Left renal pelvis (tissue), 4 donors: ENCODE results near the gene DLGAP1. TPM values are rescaled to one million over a fixed set of nuclear protein-coding genes. Genes with fewer than 3 reads are reported as not detected.
"Not testable (repeated sequence)": the region's sequence is repeated elsewhere in the genome, so short reads cannot be mapped to it uniquely, and the experiment has no call there.

Source experiments
- DNase-seq, 4 donors: peaks; one replicate each; pipeline ENCODE4 v3.0.0-alpha.2; 2013; ENCODE audit warnings: low read depth in 4 of 4, low spot score in 3 of 4
- polyA plus RNA-seq, 4 donors: library from polyadenylated mRNA; unstranded; fragments of 120-200 nt; gene quantifications; one replicate each; pipeline ENCODE4 v1.2.1, GENCODE V29; 2013; ENCODE audit not compliant: insufficient read length in 4 of 4

Gene DLGAP1
- polyA plus RNA-seq, 4 donors, result 4.1 to 6.8 (median 4.5) TPM

DNA sequence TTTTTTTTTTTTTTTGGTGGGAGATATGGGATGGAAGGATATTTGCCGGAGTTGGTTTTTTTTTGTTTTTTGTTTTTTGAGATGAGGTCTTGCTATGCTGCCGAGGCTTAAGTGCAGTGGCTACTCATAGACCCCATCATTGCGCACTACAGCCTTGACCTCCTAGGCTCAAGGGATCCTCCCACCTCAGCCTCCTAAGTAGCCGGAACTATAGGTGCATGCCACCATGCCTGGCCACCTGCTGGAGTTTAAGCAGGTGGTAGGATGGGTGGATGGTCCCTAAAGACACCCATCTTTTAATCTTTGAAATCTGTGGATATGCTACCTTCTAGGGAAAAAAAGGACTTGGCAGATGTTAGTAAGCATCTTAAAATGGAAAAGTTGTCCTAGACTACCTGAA is 835.4 kb downstream of the DLGAP1 start:
- DNase-seq, result no peak

DNA sequence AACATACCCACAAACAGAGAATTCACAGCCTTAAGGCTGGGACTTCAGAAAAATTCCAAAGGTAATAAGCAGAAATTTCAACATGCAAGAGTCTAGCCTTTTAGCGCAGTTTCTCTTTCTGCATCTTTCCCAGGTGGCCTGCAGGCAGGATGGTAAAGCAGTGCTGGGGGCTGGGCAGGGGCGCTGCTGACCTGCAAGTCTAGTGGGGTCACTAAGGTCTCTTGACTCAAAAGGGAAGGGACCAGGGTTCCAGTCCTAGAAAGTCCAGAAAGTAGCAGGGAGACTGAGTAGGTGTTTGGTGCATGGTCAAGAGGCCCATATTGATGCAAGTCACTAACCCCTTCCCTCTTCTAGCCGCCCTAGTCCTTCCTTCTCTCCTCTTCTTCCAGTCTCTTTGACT is 835.9 kb downstream of the DLGAP1 start:
- DNase-seq, result no peak

DNA sequence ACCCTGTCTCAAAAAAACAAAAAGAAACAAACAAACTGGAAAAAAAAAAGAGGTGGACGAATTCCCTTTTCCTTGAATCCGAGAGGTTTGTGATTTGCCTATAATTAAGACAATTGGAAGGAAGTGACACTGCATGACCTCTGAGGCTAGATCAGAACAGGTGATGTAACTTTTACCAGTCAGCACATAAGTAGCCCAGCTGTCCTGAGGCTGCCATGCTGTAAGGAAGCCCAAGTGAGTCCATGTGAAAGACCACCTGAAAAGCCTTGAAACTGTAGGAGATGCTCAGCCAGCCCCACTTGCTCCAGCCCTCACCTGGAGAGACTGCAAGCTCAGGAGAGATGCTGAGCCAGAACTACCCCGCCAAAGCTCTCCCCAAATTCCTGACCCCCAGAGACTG is 838.4 kb downstream of the DLGAP1 start:
- DNase-seq, result no peak

DNA sequence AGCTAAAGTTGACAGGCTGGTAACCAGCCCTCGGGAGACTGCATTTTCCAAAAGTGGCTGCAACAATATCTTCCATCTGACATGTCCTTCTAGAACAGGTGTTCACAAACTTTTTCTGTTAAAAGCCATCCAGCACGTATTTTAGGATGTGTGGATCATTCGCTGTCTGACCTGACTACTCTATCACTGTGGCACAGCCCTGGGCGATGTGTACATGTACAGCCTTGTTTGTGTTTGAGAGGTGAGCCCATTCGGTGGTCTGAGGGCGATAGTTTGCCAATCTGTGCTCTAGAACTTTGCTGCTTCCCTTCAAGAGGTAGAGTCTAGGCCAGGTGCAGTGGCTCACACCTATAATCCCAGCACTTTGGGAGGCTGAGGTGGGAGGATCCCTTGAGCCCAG is 839.0 kb downstream of the DLGAP1 start:
- no peak for DNase-seq

DNA sequence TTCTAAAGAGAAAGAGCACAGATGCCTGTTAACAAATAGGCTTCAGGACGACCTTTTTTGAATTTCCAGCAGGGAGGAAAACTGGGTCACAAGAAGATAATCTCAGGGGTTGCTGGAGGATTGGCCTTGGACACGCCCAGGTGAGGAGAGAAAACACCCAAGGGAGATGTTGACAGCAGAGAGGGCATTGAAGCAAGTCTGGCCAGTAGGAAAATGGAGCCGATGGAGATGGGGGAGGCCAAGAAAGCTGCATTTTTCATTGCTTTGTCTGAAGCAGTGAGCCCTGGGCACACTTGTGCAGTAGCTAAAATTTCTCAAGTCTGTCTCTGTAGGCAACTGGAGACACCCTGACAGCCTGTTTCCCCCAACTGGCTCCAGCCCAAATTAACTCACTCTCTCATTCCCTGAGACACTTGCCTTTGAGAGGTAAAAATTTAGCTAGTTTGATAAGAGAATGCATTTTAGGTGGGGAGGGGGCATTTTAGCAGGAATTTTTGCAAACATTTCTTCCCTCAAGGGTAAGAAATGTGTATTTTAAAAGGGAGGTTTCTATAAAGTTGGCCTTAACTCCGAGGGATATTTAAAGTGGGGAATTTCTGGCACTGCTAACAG is 839.6 kb downstream of the DLGAP1 start:
- DNase-seq, result no peak

DNA sequence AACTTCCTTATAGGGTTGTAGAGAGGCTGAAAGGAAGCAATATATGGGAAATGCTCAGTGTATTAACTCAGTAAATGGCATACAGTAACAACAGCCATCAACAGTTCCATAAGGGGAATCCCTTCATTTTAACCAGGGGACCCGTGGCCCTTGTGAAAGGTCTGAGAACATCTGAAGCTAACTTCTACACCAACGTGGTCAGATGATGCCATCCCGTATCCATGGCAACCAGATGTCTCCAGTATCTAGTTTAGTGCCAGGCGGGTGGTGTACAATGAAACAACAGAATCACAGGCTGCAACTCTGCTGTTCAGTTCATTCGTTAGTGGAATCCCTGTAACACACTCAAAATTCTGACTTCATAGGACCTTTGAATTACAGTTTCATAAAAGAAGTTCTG is 842.8 kb downstream of the DLGAP1 start:
- no peak for DNase-seq

DNA sequence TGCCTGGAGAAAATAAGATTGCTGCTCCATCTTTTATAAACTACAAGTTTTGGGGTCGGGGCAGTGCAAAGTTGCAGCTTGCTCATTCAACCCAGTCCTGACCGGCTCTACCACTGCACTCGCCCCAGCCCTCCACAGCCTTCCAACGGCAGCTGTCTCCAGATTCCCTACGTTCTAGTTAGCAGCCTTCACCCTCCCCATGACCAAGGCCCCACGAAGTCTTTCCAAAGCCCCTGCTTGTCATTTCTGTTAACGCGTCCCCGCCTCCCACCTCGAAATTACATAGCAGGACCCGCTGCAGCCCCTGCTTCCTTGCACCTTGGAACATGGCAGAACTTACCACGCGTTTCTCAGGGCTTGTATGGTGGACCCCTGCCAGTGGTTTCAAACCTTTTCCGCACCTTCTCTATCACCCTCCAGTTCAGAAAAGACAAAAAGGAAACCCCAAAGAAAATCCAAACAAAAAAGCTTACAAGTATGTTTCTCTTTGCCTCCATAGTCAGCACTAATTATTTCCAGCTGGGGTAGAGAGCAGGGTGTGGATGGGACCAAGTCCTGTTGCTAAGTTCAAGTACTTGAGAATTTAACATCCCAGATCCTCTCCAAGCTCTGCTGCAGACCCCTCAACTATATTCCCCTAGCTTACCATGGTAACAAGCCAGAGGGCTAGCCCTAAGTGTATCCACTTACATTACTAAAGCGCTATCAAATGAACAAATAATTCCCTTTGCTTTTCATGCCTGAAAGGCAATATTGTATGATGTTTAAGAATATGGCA is 843.6 kb downstream of the DLGAP1 start:
- no peak for DNase-seq

DNA sequence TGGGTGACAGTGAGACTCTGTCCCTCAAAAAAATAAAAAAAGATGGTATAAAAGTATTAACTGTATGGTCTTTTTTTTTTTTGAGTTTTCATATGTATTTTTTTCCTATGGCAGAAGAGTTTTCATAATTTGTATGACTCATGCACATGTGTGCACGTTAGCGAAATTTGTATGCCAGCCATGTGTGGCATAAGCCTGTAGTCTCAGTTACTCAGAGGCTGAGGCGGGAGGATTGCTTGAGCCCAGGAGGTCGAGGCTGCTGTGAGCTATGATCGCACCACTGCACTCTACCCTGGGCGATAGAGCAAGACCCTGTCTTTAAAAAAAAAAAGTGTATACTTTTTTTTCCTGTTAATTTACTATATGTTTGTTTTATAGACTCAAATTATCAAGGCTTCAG is 844.3 kb downstream of the DLGAP1 start:
- no peak for DNase-seq

DNA sequence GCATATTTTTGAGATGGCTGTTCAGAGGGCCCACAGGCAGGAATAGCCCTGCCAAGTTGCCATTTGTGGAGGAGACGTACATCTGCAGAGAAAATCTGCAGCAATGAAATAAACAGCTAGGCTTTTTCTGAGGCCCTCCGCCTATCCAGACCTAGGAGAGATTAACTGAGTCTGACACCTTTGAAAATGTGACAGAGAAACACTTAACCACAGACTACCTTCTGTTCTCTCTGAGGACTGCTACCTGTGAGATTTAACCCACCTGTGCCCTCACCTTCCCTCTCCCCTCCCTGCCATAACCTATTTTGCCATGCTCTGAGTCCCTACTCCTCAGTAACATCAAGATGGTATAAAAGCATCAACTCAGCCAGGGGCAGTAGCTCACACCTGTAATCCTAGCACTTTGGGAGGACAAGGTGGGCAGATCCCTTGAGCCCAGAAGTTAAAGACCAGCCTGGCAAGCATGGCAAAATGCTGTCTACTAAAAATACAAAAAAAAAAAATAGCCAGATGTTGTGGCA is 844.9 kb downstream of the DLGAP1 start:
- no peak for DNase-seq

DNA sequence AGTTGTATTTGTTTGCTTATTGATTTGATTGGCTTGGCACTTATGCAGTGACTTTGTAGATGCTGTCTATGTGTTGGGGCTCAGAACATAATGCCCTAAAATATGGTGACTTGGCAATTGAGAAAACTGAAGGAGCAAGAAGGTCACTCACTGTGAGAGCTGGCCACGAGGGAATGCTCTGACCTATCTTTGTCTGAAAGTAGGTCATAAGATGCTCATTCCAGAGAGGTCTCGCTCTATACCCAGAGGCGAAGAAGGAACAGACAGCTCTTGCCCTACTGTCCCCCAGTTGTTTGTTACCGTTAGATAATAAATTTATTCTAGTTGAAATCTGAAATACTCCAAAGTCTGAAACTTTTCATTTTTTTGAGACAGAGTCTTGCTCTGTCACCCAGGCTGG is 846.6 kb downstream of the DLGAP1 start:
- DNase-seq, result no peak

DNA sequence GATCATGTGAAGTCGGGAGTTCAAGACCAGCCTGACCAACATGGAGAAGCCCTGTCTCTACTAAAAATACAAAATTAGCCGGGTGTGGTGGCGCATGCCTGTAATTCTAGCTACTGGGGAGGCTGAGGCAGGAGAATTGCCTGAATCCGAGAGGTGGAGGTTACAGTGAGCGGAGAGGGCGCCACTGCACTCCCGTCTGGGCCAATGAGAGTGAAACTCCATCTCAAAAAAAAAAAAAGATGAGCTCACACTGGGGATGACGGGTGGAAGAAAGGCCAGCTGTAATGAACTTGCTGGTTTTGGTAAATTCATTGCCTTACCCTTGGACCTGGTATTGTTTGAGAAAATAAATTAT is 847.0 kb downstream of the DLGAP1 start:
- not testable (repeated sequence) for DNase-seq

DNA sequence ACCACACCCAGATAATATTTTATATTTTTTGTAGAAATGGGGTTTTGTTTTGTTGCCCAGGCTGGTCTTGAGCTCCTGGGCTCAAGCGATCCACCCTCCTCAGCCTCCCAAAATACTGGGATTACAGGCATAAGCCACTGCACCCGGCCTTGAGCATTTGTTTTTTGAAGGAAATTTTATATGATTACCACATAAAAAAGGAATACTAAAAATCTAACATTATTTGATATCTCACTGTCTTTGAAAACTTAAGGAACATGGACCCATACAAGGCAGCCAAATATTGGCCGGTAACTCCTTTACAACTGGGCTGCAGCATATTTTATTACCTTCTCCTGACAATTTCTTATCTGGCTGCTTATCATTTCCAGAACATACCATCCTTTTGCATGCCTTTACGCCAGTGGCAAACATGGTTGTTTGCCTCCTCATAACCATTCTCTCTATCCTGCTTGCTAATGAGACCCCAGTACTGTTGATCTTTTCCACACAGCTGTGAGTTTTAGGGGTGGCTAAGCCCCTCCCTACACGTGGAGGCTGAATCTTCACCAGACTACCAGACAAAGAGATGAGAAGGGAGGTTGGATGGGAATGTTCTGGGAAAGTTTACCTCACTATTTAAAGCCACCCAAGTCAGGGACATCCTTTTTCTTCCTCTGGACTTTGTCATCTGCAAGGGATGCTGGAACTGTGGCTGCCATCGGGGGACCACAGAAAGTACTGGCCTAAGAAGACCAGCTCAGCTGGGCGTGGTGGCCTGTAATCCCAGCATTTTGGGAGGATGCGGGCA is 847.6 kb downstream of the DLGAP1 start:
- DNase-seq, result no peak

DNA sequence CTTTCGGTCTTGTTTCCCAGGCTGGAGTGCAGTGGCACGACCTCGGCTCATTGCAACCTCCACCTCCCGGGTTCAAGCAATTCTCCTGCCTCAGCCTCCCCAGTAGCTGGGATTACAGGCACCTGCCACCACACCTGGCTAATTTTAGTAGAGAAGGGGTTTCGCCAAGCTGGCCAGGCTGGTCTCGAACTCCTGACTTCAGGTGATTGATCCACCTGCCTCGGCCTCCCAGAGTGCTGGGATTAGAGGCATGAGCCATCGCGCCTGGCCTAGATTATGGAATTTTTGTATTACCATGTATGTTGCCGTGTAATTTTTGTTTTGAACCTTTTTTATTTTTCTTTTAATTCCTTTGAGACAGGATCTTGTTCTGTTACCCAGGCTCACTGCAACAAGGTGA is 848.2 kb downstream of the DLGAP1 start:
- DNase-seq, result not testable (repeated sequence)

DNA sequence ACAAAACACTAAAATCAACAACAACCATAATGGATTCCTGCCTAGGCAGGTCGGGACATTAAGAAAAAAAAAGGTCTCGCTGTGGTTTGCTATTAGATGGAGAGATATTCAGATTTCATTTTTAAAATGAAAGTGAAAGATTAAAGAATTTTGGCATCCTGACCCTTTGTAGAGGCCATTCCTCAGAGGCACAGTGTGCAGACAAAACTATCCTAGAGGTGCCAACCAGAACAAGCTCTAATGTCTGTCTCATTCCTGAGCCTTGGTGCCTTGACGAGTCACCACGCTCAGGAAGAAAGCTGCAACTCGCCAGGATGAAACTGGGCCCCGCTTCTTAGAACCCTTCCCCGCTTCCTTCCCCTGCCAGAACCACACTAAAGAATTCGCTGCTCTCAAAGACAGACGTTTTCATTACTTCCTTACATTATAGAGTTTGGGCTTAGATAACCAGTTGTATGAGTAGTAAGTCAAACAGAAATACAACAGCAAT is 849.1 kb downstream of the DLGAP1 start:
- DNase-seq, result no peak

DNA sequence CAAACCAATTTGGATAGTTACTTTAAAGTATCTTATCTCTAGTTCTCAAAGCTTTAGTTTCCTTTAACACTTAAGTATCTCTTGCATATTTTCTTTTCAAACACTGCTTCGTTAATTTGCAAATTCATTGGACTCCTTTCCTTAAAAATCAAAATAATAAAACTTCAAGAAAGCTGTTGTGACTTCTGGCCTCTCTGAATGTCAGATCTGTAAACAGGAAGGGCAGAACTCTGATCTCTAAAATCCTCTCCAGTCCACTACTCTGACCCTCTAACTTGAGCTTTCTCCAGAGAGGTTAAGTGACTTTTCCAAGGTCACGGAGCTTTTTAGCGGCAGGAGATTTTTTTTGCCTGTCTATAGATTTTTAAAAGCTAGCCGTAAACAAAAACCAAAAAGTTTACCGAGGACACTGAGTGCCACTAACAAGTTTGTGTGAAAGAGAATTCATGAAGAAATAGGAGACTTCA is 849.6 kb downstream of the DLGAP1 start:
- DNase-seq, result no peak

DNA sequence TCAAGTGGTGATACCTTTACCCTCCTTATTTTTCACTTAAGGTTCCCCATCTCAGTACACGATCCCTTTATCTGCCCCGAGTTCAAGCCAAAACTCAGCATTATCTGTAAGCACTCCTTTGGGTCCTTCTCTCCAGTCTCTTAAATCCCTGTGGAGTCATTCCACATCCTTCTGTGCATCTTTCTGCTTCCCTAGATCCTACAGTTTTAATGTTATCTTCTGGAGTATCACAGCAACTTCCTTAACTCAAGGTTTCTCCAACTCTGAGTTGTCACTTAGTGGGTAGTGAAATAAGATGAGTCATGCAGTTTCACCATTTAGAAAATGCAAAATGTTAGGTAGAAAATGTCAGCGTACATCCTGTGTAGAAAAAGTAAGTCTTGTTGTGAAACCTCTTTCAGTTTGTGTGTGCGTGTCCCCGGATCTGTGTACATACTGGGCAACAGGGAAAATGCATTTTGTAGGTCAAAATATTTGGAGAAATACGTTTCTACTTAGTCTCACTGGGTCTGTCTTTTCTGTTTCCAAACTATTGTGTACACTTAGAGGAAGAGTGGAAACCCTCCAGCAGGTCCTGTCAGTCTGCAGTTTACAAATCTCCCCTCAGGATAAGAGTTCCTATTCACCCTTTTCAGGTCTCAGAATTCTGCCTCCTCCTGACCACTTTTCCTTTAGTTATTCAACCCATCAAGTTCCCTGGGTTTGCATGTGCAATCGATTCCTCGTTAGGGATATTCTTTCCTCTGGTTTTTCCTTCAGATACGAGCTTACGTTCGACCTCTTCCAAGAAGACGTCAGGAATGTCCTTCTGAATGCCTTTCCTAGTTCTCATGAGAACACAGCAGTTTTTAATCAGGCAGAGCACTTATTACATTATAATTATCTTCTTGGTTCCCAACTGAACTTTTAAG is 850.4 kb downstream of the DLGAP1 start:
- DNase-seq, result no peak

DNA sequence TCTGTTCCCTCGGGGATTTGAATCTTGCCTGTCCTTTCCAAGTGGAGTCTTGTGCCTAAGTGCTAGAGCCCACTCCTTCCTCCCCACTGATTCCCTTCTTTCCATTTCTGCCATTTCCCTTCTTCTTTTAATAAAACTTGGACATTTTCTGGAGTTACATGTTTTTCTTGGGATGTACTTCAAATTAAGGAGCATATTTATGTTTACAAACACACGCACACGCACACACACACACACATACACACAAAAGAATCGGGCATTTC is 850.9 kb downstream of the DLGAP1 start:
- DNase-seq, result no peak

DNA sequence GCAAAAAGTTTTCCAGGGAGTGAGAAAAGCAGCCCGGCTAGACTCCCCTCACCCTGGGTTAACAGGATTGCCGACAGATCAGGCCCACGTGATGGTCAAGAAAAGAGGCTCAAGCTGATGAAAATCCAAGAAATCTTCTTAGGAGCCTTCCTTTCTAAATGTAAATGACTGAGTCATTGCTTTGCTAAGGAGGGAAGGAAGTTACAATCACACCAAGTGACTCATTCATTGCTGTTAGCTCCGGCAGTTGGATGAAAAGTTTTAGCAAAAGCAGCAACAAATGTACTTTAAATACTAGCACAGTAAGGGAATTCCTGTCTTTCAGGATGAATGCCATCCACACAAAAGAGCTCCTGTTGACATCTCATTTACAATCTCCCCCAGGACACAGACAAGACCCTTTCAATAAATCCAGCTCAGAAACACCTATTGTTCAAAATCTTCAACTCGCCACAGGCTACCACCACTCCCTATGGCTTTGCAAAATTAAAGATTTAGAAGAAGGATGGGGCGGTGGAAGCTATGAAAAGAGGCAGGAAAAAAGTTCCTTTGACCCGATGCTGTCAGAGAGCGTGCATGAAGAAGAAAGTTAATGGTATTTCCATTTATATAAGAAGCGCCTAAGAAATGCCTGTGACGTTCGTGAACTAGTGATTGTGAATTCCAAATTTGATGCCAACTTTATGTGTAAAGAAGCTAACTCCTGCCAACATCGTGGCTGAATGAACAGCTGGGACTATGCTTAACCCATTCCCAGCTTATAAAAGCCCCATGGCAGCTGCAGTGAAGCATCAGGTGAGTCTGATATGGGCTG is 851.5 kb downstream of the DLGAP1 start:
- DNase-seq, result no peak

DNA sequence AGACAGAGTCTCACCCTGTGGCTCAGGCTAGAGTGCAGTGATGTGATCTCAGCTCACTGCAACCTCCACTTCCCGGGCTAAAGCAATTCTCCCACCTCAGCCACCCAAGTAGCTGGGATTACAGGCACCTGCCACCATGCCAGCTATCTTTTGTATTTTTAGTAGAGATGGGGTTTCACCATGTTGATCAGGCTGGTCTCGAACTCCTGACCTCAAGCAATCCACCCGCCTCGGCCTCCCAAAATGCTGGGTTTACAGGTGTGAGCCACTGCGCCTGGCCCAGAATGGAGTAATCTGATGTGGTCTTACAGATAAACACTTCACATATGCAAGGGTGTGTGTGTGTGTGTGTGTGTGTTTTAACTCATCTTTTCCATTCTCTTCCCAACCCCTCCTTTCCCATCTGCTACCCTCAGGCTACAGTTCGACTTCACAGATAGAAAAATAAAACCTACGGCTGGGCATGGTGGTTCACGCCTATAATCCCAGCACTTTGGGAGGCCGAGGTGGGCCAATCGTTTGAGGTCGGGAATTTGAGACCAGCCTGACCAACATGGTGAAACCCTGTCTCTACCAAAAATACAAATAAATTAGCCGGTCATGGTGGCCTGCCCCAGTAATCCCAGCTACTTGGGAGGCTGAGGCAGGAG is 853.9 kb downstream of the DLGAP1 start:
- DNase-seq, result not testable (repeated sequence)
